ENCODE results near the gene NAV2.

GRCh38 chr11:19931771-19932369, 219.2 kb downstream of the NAV2 start:
- TF ChIP-seq CTCF (IDR thresholded peaks at IDR 0.05 in 8 of 11, conservative IDR thresholded peaks at IDR 0.05 in 3 of 11) (no peak), POLR2A (IDR thresholded peaks at IDR 0.05) (no peak), POLR2AphosphoS5 (IDR thresholded peaks at IDR 0.05) (no peak)
